Right lobe of liver (tissue), 6 donors: ENCODE measurements around the gene C12orf57. TPM values are rescaled to one million over a fixed set of nuclear protein-coding genes. Genes with fewer than 3 reads are reported as not detected.
A peak's percentile ranks its signal among the peaks of the same experiment; 100 is the strongest.

Experiments used
- ATAC-seq, 4 donors: fragments of 200-7000 bp; cut with Tn5 transposase; one replicate each; pipeline ENCODE4 v1.9.1; 2020; ENCODE audit warnings: mild to moderate bottlenecking in 4 of 4, moderate library complexity in 4 of 4
- DNase-seq, 3 donors: peaks; one replicate each; pipeline ENCODE4 v3.0.0-alpha.2; 2020
- H3K27ac ChIP-seq, 3 donors: fragments of 200-600 bp; one replicate each; pipeline ENCODE4 v1.8.0; 2022
- H3K27me3 ChIP-seq, 2 donors: fragments of 200-600 bp; one replicate each; pipeline ENCODE4 v1.8.0; 2022
- H3K36me3 ChIP-seq, 4 donors: fragments of 200-600 bp; sonication (generic) in 1 of 4; one replicate each; pipeline versions ENCODE4 v1.5.1 to v1.8.0; 2017 to 2022; ENCODE audit warnings: control low read depth in 1 of 4
- H3K4me1 ChIP-seq, 4 donors: fragments of 200-600 bp; sonication (generic) in 1 of 4; one replicate each; pipeline versions ENCODE4 v1.5.1 to v1.8.0; 2017 to 2022; ENCODE audit warnings: control low read depth in 1 of 4
- H3K4me3 ChIP-seq, 3 donors: fragments of 200-600 bp; one replicate each; pipeline ENCODE4 v1.8.0; 2022
- H3K9me3 ChIP-seq, 4 donors: fragments of 200-600 bp; sonication (generic) in 1 of 4; one replicate each; pipeline versions ENCODE4 v1.5.1 to v1.8.0; 2017 to 2022; ENCODE audit warnings: control low read depth in 1 of 4
- CTCF ChIP-seq, 4 donors: fragments of 200-600 bp in 3 of 4; fragments of 450-650 bp in 1 of 4; IDR thresholded peaks; one replicate each; pipeline versions ENCODE4 v1.5.1 to v1.8.0; 2016 to 2022; ENCODE audit warnings: antibody characterized with exemption in 4 of 4, mild to moderate bottlenecking in 2 of 4
- POLR2A ChIP-seq: fragments of 450-650 bp; IDR thresholded peaks from one replicate; pipeline ENCODE4 v1.6.1; 2017; ENCODE audit warnings: antibody characterized with exemption, mild to moderate bottlenecking
- WGBS: methylation state at CpG from one replicate; pipeline ENCODE4 v1.1.6; 2018; ENCODE audit warnings: low coverage, low lambda C conversion rate; ENCODE audit not compliant: insufficient coverage; ENCODE audit errors: missing lambda C conversion rate; 5-methylcytosine and 5-hydroxymethylcytosine counted together
- intact Hi-C, 2 donors: fragments of 100-400 bp; cut with DNase I; formaldehyde crosslinking; loops; one replicate each; pipeline versions ENCODE4 v1.11.2 to v1.14.1; 2022
- total RNA-seq, 6 experiments: library from RNA; depleted of rRNA in 2 of 6; stranded (reverse); fragments of >200 nt in 2 of 6; fragmentation: NEBNext Ultra II Directional in 3 of 6; extraction: Animal tissue kit (Norgen Biotek cat#: 25700) in 3 of 6; gene quantifications; one replicate each; pipeline versions ENCODE4 v1.1.0 to v1.2.4, GENCODE V29; 2016 to 2023
- donor health status: DM: no; HTN: yes; CAD: no.
- donor health status: DM: no; HTN: no; CAD: no.
- donor health status: DM: no; HTN: no; CAD: no.
- donor health status: DM: no; HTN: yes; CAD: no.
- donor health status: DM: no; HTN: yes; CAD: no.

Gene C12orf57
- total RNA-seq, 6 experiments from 2014 or later, result 47.6 to 189 (median 70.5) TPM

- intact Hi-C loops, result no loop called here
- no peak for TF ChIP-seq CTCF (IDR thresholded peaks at IDR 0.05)
- TF ChIP-seq POLR2A, result no peak
- H3K36me3 ChIP-seq, result no peaks in the 10 kb centered on the region
Measured at GRCh38 chr12:6927379-6928021, 16.3 kb upstream of the C12orf57 start, which contains the start of gene ATN1. Gene ATN1, plus strand, starts transcription at chr12:6927959. Its CDS starts 6,043 bp downstream, at chr12:6934002.

GRCh38 chr12:6928022-6928702 lies 15.7 kb upstream of the C12orf57 start:
- intact Hi-C loops, result no loop called here
- ATAC-seq, result peak in 2 of 4 donors; percentile 1 to 6
- H3K4me1 ChIP-seq, result peaks cover 0 to 44% (median 18%) of the 10 kb centered on the region in 4 donors

More at GRCh38 chr12:6927379-6928021, 16.3 kb upstream of the C12orf57 start, which contains the start of gene ATN1:
- no peaks in the 10 kb centered on the region for H3K27me3 ChIP-seq
- H3K4me3 ChIP-seq, result peak within 1 kb of the TSS; percentile 67 to 68 (median 68)
- H3K9me3 ChIP-seq, result no peaks in the 10 kb centered on the region
- 2% methylated on average over 32 of the region's 66 CpGs for WGBS
- peak; percentile 34 to 63 (median 56) for ATAC-seq
- H3K4me1 ChIP-seq, result peaks cover 0 to 44% (median 18%) of the 10 kb centered on the region in 4 donors
- H3K27ac ChIP-seq, result peak within 1 kb of the TSS; percentile 62 to 85 (median 70)
- DNase-seq, result peak; percentile 73 to 81 (median 79)

GRCh38 chr12:6928703-6929407 lies 15.0 kb upstream of the C12orf57 start:
- TF ChIP-seq POLR2A, result no peak
- TF ChIP-seq CTCF (IDR thresholded peaks at IDR 0.05), result no peak
- H3K4me1 ChIP-seq, result peaks cover 0 to 44% (median 18%) of the 10 kb centered on the region in 4 donors
- no peaks in the 10 kb centered on the region for H3K9me3 ChIP-seq
- peaks cover 0 to under 1% (median 0%) of the 10 kb centered on the region in 4 donors for H3K36me3 ChIP-seq
- H3K4me3 ChIP-seq, result peak overlapping the region; percentile 67 to 68 (median 68)
- 14% methylated on average over 19 of the region's 19 CpGs for WGBS
- ATAC-seq (no peak), DNase-seq (no peak)
- H3K27me3 ChIP-seq, result no peaks in the 10 kb centered on the region
- intact Hi-C loops, result no loop called here
- H3K27ac ChIP-seq, result peak overlapping the region; percentile 56 to 85 (median 62)

More at GRCh38 chr12:6928022-6928702, 15.7 kb upstream of the C12orf57 start:
- WGBS, result 0% methylated on average over 13 of the region's 79 CpGs
- TF ChIP-seq CTCF (IDR thresholded peaks at IDR 0.05) (no peak), POLR2A (no peak)
- Histone ChIP-seq H3K27ac (peak overlapping the region; percentile 56 to 85 (median 62)), H3K36me3 (no peaks in the 10 kb centered on the region), H3K27me3 (no peaks in the 10 kb centered on the region), H3K4me3 (peak overlapping the region; percentile 67 to 68 (median 68)), H3K9me3 (no peaks in the 10 kb centered on the region)
- peak in 1 of 3 donors; percentile 41 for DNase-seq
